ENCODE data around the gene BCOR. TPM values are rescaled to one million over a fixed set of nuclear protein-coding genes. Genes with fewer than 3 reads are reported as not detected.

Gene BCOR
- total and polyA plus RNA-seq, 2 of the 13 experiments (the other 11 are each of a cell fraction or from before 2014, with no cell fraction given) = 14.3 to 15.2 TPM

DNA sequence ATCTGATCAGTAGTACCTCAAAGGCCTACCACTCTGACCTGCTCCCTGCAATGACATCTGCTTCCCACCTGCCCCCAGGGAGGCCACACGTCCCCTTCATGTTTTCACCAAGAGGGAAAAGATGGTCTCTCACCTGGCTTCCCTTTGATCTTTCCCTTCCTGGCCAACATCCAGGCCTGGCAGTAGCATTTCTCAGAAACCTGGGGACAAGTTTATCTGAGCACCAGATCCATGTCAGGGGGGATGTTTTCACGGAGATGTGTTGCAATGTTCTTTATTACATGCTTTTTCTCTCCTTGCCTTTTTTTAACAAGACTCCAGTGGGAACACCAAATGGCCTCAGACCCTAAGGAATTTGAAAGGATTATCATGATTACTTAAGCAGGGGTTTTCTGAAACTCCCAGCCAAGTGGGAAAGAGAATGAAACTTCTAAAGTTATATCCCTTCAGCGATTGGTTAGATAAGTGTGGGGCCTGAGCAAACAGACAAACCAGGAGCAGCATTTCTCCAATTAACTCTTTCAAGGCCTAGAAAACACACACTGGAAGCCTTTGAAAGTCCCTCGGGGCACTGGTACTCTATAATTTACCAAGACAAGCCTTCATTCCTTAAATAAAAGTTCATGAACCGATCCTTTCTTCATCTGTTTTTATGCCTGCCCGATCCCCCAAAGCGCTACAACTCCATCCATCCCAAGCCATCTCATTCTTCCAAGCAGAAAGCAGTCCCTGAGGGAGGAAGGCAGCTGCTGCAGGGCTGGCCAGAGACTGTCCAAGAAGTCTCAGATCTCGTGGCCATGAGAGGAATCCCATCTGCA lies 94.1 kb downstream of the BCOR start (continued):
- TF ChIP-seq, protein P1, sequence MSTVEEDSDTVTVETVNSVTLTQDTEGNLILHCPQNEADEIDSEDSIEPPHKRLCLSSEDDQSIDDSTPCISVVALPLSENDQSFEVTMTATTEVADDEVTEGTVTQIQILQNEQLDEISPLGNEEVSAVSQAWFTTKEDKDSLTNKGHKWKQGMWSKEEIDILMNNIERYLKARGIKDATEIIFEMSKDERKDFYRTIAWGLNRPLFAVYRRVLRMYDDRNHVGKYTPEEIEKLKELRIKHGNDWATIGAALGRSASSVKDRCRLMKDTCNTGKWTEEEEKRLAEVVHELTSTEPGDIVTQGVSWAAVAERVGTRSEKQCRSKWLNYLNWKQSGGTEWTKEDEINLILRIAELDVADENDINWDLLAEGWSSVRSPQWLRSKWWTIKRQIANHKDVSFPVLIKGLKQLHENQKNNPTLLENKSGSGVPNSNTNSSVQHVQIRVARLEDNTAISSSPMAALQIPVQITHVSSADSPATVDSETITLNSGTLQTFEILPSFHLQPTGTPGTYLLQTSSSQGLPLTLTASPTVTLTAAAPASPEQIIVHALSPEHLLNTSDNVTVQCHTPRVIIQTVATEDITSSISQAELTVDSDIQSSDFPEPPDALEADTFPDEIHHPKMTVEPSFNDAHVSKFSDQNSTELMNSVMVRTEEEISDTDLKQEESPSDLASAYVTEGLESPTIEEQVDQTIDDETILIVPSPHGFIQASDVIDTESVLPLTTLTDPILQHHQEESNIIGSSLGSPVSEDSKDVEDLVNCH (CRISPR knock-in tag; IDR thresholded peaks at IDR 0.05) = no peak
- TF ChIP-seq ZNF225 (CRISPR knock-in tag; IDR thresholded peaks at IDR 0.05) (no peak), ZNF605 (CRISPR knock-in tag; IDR thresholded peaks at IDR 0.05) (no peak), ZBTB38 (CRISPR knock-in tag; IDR thresholded peaks at IDR 0.05) (0 out of 2 replicates have a peak, but pooled peaks have one; percentile 39), ZNF382 (CRISPR knock-in tag; IDR thresholded peaks at IDR 0.05; ENCODE audit: borderline replicate concordance) (no peak), KMT2A (CRISPR knock-in tag; IDR thresholded peaks at IDR 0.05) (no peak), ZBTB7B (CRISPR knock-in tag; IDR thresholded peaks at IDR 0.05) (peak; percentile 75), ZNF160 (CRISPR knock-in tag; IDR thresholded peaks at IDR 0.05) (no peak), TOPORS (CRISPR knock-in tag; IDR thresholded peaks at IDR 0.05) (no peak), NR3C1 (CRISPR knock-in tag; IDR thresholded peaks at IDR 0.05) (no peak), NCOA1 (CRISPR knock-in tag; IDR thresholded peaks at IDR 0.05) (no peak), CREB1 (IDR thresholded peaks at IDR 0.05) (no peak), CREB1 (CRISPR knock-in tag; IDR thresholded peaks at IDR 0.05) (peak; percentile 64), FIP1L1 (IDR thresholded peaks at IDR 0.05; ENCODE audit: borderline replicate concordance, insufficient read depth, low read depth, low read length) (no peak), SP4 (CRISPR knock-in tag; IDR thresholded peaks at IDR 0.05) (no peak)
- TF ChIP-seq, protein P2, sequence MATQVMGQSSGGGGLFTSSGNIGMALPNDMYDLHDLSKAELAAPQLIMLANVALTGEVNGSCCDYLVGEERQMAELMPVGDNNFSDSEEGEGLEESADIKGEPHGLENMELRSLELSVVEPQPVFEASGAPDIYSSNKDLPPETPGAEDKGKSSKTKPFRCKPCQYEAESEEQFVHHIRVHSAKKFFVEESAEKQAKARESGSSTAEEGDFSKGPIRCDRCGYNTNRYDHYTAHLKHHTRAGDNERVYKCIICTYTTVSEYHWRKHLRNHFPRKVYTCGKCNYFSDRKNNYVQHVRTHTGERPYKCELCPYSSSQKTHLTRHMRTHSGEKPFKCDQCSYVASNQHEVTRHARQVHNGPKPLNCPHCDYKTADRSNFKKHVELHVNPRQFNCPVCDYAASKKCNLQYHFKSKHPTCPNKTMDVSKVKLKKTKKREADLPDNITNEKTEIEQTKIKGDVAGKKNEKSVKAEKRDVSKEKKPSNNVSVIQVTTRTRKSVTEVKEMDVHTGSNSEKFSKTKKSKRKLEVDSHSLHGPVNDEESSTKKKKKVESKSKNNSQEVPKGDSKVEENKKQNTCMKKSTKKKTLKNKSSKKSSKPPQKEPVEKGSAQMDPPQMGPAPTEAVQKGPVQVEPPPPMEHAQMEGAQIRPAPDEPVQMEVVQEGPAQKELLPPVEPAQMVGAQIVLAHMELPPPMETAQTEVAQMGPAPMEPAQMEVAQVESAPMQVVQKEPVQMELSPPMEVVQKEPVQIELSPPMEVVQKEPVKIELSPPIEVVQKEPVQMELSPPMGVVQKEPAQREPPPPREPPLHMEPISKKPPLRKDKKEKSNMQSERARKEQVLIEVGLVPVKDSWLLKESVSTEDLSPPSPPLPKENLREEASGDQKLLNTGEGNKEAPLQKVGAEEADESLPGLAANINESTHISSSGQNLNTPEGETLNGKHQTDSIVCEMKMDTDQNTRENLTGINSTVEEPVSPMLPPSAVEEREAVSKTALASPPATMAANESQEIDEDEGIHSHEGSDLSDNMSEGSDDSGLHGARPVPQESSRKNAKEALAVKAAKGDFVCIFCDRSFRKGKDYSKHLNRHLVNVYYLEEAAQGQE (IDR thresholded peaks at IDR 0.05; ENCODE audit: borderline replicate concordance in 1 of 2, low read depth in 1 of 2, low read length in 2 of 2) = no peak
- TF ChIP-seq, protein P3, sequence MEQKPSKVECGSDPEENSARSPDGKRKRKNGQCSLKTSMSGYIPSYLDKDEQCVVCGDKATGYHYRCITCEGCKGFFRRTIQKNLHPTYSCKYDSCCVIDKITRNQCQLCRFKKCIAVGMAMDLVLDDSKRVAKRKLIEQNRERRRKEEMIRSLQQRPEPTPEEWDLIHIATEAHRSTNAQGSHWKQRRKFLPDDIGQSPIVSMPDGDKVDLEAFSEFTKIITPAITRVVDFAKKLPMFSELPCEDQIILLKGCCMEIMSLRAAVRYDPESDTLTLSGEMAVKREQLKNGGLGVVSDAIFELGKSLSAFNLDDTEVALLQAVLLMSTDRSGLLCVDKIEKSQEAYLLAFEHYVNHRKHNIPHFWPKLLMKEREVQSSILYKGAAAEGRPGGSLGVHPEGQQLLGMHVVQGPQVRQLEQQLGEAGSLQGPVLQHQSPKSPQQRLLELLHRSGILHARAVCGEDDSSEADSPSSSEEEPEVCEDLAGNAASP (CRISPR knock-in tag; IDR thresholded peaks at IDR 0.05; ENCODE audit: borderline replicate concordance) = no peak
- TF ChIP-seq, protein P4, sequence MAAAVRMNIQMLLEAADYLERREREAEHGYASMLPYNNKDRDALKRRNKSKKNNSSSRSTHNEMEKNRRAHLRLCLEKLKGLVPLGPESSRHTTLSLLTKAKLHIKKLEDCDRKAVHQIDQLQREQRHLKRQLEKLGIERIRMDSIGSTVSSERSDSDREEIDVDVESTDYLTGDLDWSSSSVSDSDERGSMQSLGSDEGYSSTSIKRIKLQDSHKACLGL (CRISPR knock-in tag; IDR thresholded peaks at IDR 0.05) = no peak
- TF ChIP-seq, protein P5, sequence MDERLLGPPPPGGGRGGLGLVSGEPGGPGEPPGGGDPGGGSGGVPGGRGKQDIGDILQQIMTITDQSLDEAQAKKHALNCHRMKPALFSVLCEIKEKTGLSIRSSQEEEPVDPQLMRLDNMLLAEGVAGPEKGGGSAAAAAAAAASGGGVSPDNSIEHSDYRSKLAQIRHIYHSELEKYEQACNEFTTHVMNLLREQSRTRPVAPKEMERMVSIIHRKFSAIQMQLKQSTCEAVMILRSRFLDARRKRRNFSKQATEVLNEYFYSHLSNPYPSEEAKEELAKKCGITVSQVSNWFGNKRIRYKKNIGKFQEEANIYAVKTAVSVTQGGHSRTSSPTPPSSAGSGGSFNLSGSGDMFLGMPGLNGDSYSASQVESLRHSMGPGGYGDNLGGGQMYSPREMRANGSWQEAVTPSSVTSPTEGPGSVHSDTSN (CRISPR knock-in tag; IDR thresholded peaks at IDR 0.05) = no peak
